CD4-positive, alpha-beta T cell treated with Interleukin-15 for 4 hours (primary cell): ENCODE data around the gene EXOC3L1.

Source experiments
- DNase-seq: peaks from one replicate; pipeline ENCODE4 v3.0.0-alpha.2; 2020; ENCODE audit warnings: low spot score

The EXOC3L1 gene

GRCh38 chr16:67147437-67148140 lies 42.3 kb downstream of the EXOC3L1 start:
- DNase-seq: no peak

GRCh38 chr16:67146523-67147357 lies 43.2 kb downstream of the EXOC3L1 start:
- no peak for DNase-seq

- DNase-seq: no peak
These were observed 44.2 kb downstream of the EXOC3L1 start for GRCh38 chr16:67145746-67146145.

GRCh38 chr16:67144943-67145342 lies 45.0 kb downstream of the EXOC3L1 start:
- DNase-seq: no peak

- DNase-seq: no peak
These were observed 47.6 kb downstream of the EXOC3L1 start for GRCh38 chr16:67142342-67142741.

GRCh38 chr16:67141391-67141790 lies 48.5 kb downstream of the EXOC3L1 start:
- DNase-seq: no peak

- no peak for DNase-seq
These were observed 52.3 kb downstream of the EXOC3L1 start for GRCh38 chr16:67137605-67138004.
